ENCODE data around the gene LINC01488. TPM values are rescaled to one million over a fixed set of nuclear protein-coding genes. Genes with fewer than 3 reads are reported as not detected.

LINC01488 gene
- total and polyA plus RNA-seq, 2 experiments from 2014 or later = not detected

DNA sequence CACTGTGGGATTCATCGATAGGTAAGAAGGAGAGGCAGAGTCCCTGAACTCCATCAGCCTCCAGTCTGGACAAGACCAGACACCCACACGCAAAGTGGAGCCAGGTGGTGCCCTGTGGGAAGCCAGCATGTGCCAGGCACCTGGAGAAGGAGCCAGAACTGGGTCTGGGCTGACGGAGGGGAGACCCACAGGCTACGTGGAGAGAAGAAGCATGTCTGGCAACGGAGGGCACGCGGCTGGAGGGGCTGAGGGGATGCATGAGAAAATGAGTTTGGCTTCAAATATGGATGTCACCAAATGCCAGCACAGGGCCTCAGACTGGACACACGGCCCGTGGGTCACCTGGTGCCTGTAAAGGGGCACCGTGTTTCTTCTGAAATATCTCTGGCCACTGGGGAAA, 55.7 kb downstream of the LINC01488 start (continued):
- TF ChIP-seq ZNF331 (CRISPR knock-in tag; IDR thresholded peaks at IDR 0.05; ENCODE audit: low read depth) (no peak), STAT1 (IDR thresholded peaks at IDR 0.05; ENCODE audit: unreplicated experiment) (no peak), CREB1 (CRISPR knock-in tag; IDR thresholded peaks at IDR 0.05; ENCODE audit: low read depth) (no peak)
- TF ChIP-seq, protein P1, sequence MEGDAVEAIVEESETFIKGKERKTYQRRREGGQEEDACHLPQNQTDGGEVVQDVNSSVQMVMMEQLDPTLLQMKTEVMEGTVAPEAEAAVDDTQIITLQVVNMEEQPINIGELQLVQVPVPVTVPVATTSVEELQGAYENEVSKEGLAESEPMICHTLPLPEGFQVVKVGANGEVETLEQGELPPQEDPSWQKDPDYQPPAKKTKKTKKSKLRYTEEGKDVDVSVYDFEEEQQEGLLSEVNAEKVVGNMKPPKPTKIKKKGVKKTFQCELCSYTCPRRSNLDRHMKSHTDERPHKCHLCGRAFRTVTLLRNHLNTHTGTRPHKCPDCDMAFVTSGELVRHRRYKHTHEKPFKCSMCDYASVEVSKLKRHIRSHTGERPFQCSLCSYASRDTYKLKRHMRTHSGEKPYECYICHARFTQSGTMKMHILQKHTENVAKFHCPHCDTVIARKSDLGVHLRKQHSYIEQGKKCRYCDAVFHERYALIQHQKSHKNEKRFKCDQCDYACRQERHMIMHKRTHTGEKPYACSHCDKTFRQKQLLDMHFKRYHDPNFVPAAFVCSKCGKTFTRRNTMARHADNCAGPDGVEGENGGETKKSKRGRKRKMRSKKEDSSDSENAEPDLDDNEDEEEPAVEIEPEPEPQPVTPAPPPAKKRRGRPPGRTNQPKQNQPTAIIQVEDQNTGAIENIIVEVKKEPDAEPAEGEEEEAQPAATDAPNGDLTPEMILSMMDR (conservative IDR thresholded peaks at IDR 0.05; ENCODE audit: low read depth in 2 of 2) = no peak

DNA sequence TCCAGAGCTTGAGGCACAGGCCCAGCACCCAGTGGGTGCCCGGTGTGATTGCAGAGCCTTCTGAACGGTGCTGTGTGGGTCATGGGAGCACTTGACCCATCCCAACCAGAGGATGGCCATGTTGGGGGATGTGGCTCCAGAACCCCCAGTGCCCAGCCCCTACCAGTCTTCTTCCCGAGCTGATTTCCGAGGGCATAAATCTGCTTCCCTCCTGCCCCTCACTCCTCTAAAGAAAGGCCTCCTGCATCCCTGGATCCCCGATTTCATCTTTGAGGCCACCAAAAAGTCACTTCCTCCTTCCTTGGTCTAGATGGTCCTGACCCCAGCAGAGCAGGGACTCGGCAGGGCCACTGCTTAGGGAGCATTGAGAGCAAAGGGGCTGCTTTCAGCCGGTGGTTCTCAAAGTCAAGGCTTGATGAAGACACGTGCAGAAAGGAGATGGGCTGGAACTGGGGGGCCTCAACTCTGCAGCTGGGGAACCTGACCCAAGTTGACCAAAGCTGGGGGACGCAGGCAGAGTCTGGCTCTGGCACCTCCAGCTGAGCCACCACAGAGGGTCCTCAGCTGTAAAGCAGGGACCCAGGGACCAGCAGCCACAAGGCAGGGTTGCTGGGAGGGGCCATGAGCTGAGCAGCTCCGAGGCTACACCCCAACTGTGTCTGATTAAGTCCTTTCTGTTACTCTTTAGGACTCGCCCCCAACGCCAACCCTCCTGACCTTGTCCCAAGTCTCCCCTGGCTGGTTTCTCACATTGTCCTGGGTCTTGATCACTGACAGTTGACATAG, 56.6 kb downstream of the LINC01488 start:
- Histone ChIP-seq H3K4me2 (no peak overlapping the region), H4K20me1 (replicated peaks; ENCODE audit: insufficient read depth) (no peaks in the 10 kb centered on the region), H3K4me1 (ENCODE audit: insufficient read depth) (no peaks in the 10 kb centered on the region), H3K27ac (ENCODE audit: low read depth) (no peak overlapping the region), H3K9me2 (ENCODE audit: insufficient read depth) (no peaks in the 10 kb centered on the region), H2AFZ (no peak overlapping the region), H3K27me3 (ENCODE audit: insufficient read depth) (no peaks in the 10 kb centered on the region), H3K36me3 (ENCODE audit: insufficient read depth) (no peaks in the 10 kb centered on the region), H3K4me3 (no peak overlapping the region), H3F3A (replicated peaks; ENCODE audit: low read depth) (no peaks in the 10 kb centered on the region), H3K79me2 (replicated peaks; ENCODE audit: insufficient read depth) (no peaks in the 10 kb centered on the region)
- no peak for ATAC-seq
- no peak overlapping the region for H3K4me3 Mint-ChIP-seq
- H3K27ac Mint-ChIP-seq = no peak overlapping the region
- H3K36me3 Mint-ChIP-seq (ENCODE audit: low read depth) = no peaks in the 10 kb centered on the region
- H3K27me3 Mint-ChIP-seq (ENCODE audit: insufficient read depth, low read depth, poor library complexity) = peaks cover 13% of the 10 kb centered on the region
- DNase-seq (ENCODE audit: low spot score) = no peak
- no peaks in the 10 kb centered on the region; the same call in 2 of the 3 replicates for H3K9me3 Mint-ChIP-seq
- H3K4me1 Mint-ChIP-seq = peaks cover 16% of the 10 kb centered on the region
- TF ChIP-seq, protein P2, sequence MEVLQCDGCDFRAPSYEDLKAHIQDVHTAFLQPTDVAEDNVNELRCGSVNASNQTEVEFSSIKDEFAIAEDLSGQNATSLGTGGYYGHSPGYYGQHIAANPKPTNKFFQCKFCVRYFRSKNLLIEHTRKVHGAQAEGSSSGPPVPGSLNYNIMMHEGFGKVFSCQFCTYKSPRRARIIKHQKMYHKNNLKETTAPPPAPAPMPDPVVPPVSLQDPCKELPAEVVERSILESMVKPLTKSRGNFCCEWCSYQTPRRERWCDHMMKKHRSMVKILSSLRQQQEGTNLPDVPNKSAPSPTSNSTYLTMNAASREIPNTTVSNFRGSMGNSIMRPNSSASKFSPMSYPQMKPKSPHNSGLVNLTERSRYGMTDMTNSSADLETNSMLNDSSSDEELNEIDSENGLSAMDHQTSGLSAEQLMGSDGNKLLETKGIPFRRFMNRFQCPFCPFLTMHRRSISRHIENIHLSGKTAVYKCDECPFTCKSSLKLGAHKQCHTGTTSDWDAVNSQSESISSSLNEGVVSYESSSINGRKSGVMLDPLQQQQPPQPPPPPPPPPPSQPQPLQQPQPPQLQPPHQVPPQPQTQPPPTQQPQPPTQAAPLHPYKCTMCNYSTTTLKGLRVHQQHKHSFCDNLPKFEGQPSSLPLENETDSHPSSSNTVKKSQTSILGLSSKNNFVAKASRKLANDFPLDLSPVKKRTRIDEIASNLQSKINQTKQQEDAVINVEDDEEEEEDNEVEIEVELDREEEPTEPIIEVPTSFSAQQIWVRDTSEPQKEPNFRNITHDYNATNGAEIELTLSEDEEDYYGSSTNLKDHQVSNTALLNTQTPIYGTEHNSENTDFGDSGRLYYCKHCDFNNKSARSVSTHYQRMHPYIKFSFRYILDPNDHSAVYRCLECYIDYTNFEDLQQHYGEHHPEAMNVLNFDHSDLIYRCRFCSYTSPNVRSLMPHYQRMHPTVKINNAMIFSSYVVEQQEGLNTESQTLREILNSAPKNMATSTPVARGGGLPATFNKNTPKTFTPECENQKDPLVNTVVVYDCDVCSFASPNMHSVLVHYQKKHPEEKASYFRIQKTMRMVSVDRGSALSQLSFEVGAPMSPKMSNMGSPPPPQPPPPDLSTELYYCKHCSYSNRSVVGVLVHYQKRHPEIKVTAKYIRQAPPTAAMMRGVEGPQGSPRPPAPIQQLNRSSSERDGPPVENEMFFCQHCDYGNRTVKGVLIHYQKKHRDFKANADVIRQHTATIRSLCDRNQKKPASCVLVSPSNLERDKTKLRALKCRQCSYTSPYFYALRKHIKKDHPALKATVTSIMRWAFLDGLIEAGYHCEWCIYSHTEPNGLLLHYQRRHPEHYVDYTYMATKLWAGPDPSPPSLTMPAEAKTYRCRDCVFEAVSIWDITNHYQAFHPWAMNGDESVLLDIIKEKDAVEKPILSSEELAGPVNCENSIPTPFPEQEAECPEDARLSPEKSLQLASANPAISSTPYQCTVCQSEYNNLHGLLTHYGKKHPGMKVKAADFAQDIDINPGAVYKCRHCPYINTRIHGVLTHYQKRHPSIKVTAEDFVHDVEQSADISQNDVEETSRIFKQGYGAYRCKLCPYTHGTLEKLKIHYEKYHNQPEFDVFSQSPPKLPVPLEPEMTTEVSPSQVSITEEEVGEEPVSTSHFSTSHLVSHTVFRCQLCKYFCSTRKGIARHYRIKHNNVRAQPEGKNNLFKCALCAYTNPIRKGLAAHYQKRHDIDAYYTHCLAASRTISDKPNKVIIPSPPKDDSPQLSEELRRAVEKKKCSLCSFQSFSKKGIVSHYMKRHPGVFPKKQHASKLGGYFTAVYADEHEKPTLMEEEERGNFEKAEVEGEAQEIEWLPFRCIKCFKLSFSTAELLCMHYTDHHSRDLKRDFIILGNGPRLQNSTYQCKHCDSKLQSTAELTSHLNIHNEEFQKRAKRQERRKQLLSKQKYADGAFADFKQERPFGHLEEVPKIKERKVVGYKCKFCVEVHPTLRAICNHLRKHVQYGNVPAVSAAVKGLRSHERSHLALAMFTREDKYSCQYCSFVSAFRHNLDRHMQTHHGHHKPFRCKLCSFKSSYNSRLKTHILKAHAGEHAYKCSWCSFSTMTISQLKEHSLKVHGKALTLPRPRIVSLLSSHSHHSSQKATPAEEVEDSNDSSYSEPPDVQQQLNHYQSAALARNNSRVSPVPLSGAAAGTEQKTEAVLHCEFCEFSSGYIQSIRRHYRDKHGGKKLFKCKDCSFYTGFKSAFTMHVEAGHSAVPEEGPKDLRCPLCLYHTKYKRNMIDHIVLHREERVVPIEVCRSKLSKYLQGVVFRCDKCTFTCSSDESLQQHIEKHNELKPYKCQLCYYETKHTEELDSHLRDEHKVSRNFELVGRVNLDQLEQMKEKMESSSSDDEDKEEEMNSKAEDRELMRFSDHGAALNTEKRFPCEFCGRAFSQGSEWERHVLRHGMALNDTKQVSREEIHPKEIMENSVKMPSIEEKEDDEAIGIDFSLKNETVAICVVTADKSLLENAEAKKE (CRISPR knock-in tag; IDR thresholded peaks at IDR 0.05) = no peak
- TF ChIP-seq, protein P1 (conservative IDR thresholded peaks at IDR 0.05; ENCODE audit: low read depth in 2 of 2) = no peak
- TF ChIP-seq EZH2phosphoT487 (IDR thresholded peaks at IDR 0.05; ENCODE audit: unreplicated experiment) = no peak
- TF ChIP-seq CREB1 (CRISPR knock-in tag; IDR thresholded peaks at IDR 0.05; ENCODE audit: low read depth) = no peak
- no peak for TF ChIP-seq ZNF331 (CRISPR knock-in tag; IDR thresholded peaks at IDR 0.05; ENCODE audit: low read depth)
- TF ChIP-seq STAT1 (IDR thresholded peaks at IDR 0.05; ENCODE audit: unreplicated experiment) = no peak
- no peak for TF ChIP-seq ZNF114 (CRISPR knock-in tag; IDR thresholded peaks at IDR 0.05)
- TF ChIP-seq NANOG (IDR thresholded peaks at IDR 0.05; ENCODE audit: borderline replicate concordance) = no peak
- TF ChIP-seq, protein P3, sequence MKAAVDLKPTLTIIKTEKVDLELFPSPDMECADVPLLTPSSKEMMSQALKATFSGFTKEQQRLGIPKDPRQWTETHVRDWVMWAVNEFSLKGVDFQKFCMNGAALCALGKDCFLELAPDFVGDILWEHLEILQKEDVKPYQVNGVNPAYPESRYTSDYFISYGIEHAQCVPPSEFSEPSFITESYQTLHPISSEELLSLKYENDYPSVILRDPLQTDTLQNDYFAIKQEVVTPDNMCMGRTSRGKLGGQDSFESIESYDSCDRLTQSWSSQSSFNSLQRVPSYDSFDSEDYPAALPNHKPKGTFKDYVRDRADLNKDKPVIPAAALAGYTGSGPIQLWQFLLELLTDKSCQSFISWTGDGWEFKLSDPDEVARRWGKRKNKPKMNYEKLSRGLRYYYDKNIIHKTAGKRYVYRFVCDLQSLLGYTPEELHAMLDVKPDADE (IDR thresholded peaks at IDR 0.05) = no peak
